Putamen (tissue), 1 donor: ENCODE results near the gene CSNK1A1.
"Not testable (repeated sequence)": the region's sequence is repeated elsewhere in the genome, so short reads cannot be mapped to it uniquely, and the experiment has no call there.

Source experiments
- DNase-seq: peaks from one replicate; pipeline ENCODE4 v3.0.0-alpha.2; 2016; ENCODE audit warnings: low spot score

CSNK1A1 gene

GRCh38 chr5:149489605-149490037, 61.6 kb downstream of the CSNK1A1 start:
- no peak for DNase-seq

DNA sequence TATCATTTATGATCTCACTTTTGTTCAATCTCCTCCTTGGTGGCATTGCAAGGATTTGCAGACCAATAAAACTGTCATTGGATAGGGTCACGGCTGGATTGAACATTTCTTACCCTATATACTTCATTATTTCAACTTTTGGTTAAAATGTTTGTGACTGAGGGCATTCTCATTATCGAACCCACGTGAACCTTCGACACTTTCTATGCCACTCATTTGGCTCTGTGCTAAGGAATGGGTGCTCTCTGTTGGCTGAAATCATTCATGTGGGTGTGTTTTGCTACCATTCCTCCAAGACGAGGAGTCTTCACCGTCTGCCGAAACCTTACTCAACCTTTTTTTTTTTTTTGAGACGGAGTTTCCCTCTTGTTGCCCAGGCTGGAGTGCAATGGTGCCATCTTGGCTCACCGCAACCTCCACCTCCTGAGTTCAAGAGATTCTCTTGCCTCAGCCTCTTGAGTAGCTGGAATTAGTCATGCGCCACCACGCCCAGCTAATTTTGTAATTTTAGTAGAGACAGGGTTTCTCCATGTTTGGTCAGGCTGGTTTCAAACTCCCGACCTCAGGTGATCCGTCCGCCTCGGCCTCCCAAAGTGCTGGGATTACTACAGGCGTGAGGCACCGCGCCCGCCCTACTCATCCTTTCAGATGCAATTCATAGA, 62.5 kb downstream of the CSNK1A1 start:
- DNase-seq, result no peak

DNA sequence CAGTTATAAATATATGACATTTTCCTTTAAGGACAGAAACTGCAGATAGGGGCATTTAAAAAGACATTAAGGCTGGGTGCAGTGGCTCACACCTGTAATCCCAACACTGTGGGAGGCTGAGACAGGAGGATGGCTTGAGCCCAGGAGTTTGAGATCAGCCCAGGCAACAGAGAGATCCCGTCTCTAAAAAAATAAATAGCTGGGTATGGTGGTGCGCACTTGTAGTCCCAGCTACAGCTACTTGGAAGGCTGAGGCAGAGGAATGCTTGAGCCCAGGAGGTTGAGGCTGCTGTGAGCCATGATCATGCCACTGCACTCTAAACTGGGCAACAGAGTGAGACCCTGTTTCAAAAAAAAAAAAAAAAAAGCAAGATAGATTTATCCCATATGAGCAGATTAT, 63.6 kb downstream of the CSNK1A1 start:
- no peak for DNase-seq

GRCh38 chr5:149486726-149487635, 64.3 kb downstream of the CSNK1A1 start:
- no peak for DNase-seq

DNA sequence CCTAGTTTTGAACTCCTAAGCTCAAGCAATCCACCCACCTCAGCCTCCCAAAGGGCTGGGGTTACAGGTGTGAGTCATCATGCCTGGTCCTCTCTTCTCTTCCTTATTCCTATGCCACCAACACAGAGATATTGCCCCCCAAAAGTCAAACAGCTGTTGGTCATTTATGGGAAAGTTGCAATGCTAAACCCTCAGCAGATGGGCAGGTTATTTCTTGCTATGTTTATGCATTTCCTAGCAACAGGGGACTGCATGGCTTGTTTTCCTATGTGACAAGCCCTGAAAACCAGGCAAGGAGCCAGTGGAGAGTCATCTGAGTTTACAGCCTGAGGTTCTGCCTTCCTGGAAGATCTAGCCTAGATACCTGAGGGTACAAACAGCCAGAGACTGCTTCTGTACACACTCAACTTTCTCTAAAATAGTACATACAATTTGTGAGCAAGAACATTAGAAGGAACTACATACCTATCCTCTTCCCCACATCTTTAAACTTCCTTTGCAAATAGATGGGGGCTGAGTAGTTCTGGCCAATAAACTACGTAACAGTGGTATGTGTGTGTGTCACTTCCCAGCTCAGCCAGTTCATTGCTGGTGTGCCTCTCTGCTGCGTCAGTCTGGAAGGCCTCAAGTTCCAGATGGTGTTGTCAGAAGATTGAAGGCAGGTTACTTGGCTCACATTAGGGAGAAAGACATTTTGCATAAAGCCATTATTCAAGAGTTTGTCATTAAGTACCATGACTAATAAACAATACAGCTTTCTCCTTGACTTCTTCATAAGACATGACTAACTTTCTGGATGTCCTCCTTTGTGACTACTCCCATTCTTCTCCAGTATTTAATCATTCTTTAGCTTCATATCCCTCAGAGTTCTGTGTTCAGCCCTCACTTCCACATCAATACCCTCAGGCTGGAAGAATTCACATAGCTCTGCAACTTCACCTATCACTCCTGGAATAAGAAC, 65.3 kb downstream of the CSNK1A1 start:
- DNase-seq, result no peak

DNA sequence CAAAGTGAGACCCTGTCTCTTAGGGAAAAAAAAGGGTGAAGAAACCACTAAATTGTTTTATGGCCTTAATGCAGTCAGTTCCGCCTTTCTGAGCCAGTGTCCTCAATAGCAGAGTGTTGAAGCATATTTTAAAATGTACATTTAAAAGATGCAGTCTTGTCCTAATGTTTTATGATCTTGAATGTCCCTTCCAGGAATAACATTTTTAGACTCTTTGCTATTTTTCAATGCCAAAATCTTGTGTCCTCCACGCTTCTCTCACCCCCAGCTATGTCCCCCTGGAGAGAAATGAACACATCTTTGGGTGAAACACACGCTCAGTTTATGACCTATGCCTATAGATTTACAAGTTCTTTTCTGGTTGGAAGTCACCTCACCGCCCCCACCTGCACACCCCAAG, 69.8 kb downstream of the CSNK1A1 start:
- no peak for DNase-seq

DNA sequence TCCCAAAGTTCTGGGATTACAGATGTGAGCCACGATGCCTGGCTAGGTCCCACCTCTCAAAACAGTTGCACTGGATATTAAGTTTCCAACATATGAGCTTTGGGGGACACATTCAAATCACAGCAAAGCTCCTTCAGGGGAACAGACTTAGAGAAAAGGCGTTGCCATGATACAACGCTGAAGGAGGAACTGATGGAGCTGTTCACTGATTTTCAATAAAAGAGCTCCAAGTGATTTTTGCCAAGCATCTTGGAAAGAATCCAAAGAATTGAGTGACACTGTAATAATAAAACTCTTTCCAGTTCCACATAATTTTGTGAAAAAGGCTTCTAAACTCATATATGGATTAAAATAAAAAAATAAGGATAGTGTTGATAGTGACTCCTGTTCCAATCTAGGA, 72.5 kb downstream of the CSNK1A1 start:
- peak; percentile 23 for DNase-seq

DNA sequence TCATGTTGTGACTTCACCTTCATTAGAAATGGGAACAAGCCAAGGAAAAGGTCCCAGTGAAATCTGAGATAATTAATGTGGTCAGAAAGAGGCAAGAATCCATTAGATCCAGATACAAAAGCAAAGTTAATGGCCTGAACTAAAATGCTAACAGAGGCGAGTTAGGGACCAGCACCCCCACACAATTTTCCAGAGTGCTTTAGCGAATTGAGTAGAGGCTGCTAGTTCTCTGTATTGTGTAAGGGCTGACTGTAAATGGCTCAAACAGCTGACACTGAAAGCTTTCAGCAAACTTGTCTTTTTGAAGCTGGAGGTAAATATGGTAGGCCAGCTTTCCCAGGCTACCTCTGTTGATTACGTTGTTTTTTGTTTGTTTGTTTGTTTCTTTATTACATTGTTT, 75.5 kb downstream of the CSNK1A1 start:
- DNase-seq, result no peak

DNA sequence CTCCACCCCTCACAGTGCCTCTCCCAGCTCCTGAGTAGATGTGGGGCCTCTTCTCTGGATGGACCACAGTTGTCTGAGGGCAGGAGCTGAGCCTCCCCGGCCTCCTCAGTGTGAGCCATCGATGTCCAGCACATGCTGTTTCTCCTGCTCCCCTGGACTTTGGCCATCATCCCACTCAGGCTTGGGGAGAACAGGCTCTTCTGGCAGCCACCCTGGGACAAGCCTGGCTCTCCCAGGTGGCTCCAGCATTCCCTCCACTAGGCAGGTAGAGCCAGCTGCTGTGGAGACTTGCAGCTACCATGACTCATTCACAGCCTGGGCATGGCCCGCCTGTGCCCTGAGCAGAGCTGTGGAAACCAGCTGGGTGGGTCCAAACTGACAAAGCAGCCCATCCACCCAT, 77.0 kb downstream of the CSNK1A1 start:
- no peak for DNase-seq

DNA sequence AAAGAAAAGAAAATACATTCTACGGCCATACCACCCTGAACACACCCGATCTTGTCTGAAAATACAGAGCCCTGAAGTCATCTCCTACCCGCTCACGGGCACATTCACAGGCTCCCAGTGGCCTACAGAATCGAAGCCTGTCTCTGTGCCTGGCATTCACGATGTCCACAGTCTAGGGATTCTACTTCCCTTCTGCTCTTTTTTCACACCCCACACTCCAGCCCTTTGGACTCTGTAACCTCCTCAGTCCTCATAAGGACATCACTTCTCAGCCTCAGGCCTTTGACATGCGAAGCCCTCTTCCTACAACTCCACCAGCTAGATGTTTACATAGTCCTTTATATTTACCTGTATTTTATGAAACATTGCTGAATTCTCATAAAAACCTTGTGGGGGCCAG, 77.8 kb downstream of the CSNK1A1 start:
- DNase-seq, result no peak

DNA sequence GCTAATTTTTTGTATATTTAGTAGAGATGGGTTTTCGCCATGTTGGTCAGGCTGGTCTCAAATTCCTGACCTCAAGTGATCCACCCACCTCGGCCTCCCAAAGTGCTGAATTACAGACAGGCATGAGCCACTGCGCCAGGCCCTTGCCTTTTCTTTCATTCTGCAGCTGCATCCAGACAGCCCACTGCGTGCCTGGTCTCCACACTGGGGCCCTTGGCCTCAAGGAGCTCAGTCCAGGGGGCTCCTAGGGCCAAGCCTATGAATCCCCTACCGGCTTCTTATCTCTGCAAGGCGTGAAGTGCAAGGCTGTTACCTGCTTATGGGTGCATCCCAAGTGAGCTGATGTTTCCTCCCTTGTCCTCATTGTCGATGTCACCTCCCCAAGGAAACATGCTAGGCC, 78.8 kb downstream of the CSNK1A1 start:
- DNase-seq, result no peak

- no peak for DNase-seq
Measured at GRCh38 chr5:149471406-149472183, 79.6 kb downstream of the CSNK1A1 start.

DNA sequence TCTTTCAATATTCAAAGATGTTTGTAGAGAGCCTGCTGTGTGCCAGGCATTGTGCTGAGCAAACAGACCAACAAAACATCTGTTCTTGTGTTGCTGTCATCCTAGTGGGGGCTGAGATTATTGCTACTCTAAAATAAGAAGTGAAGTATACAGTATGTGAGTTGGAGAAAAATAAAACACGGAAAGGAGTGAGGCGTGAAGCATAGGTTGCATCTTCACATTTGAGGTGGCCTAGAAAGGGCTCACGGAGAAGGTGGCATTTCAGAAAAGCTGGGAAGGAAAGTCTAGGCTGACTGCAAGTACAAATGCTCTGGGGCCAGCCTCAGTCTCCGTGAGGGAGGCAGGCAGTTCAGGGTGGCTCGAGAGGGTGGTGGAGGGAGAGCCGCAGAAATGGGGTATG, 80.3 kb downstream of the CSNK1A1 start:
- no peak for DNase-seq

- DNase-seq, result no peak
Measured at GRCh38 chr5:149466457-149466972, 84.7 kb downstream of the CSNK1A1 start.

GRCh38 chr5:149464796-149465489, 86.3 kb downstream of the CSNK1A1 start:
- DNase-seq, result no peak

DNA sequence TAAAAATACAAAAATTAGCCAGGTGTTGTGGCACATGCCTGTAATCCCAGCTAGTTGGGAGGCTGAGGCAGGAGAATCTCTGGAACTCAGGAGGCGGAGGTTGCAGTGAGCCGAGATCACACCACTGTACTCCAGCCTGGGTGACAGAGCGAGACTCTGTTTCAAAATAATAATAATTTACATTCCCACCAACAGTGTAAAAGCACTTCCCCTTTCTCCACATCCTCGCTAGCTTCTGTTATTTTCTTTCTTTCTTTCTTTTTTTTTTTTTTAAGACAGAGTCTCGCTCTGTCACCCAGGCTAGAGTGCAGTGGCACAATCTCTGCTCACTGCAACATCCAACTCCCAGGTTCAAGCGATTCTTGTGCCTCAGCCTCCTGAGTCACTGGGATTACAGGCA, 89.3 kb downstream of the CSNK1A1 start:
- DNase-seq, result not testable (repeated sequence)

DNA sequence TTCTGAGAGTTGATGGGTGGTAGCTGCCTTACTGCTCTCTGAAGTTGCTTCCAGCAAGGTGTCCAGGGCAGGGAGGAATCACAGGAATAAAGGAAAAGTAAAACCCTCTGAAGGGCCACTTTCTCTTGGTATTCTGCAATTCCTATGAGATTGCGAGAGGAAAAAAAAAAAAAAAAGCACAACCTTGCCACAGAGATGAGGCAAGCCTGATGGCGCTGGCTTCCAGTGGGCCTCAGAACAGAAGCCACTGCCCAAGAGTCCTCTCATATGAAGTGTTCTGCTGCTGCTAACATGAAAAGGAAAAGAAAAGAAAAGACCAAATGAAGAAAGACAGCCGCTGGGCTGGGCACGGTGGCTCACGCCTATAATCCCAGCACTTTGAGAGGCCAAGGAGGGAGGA, 91.3 kb downstream of the CSNK1A1 start:
- no peak for DNase-seq

DNA sequence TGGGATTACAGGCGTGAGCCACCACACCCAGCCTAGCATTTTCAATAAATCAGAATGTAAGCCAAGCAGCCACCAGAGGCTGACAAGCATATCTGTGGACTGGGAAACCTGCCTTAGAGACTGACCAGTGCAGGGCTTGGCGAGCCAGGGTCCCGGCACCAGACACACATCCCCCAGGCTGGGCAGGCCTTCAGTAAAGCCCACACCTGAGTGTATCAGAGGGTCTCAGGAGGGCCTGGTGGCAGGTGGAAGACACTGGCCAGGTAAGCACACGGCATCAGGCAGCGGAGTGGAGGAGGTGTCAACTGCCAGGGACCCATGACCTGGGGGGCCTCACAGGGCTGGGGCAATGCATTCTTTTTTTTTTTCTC, 93.9 kb downstream of the CSNK1A1 start:
- no peak for DNase-seq

DNA sequence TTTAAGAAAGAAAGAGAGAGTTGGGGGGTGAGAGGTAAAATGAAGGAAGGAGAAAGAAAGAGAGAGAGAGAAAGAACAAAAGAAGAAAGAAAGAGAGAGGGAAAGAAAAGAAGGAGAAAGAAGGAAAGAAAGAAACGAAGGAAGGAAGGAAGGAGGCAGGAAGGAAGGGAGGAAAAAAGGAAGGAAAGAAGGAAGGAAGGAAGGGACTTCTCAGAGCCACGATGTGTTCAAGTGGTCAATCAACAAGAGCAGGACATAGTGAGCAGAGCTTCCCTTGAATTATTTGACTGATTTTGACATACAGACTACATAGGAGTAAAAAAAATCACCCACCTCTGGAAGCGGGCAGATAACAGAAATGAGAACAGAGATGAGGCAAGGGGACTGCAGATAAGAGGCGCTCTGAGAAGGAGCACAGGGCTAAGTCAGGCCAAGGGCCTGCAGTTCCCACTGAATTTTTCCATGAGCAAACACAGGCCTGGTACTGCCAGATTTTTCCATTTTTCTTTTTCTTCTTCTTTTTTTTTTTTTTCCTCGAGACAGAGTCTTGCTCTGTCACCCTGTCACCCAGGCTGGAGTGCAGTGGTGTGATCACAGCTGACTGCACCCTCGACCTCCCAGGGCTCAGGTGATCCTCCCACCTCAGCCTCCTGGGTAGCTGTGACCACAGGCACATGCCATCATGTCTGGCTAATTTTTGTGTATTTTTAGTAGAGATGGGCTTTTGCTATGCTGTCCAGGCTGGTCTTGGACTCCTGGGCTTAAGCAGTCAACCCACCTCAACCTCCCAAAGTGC, 94.4 kb downstream of the CSNK1A1 start:
- no peak for DNase-seq

DNA sequence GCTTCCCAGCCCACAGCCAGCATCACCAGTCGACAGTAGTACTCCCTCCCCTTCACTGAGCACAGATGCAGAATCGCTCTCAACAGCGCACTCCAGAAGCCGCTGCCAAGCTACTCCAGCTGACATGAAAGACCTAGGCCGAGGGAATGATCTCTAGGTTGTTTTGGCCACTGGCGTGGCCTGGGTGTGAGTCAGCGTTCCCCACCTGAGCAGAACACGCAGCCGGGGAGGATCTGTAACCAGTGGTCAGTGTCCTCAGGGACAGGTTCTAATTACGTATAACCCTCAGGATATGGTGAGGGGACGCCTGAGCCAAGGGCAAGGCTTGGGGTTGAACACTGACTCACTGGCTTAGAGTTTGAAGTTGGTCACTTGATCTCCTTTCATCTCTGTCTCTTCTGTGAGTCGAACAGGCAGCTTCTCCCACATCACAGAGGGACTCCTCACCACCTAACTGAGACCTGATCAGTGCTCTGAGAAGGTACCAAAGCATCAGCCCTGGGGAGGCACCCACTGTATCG, 95.3 kb downstream of the CSNK1A1 start:
- no peak for DNase-seq
